ENCODE measurements around the gene LCNL1. TPM values are rescaled to one million over a fixed set of nuclear protein-coding genes. Genes with fewer than 3 reads are reported as not detected.

The LCNL1 gene
- polyA plus RNA-seq, 3 donors = 0.14 to 0.40 (median 0.39) TPM

- no peak for DNase-seq (ENCODE audit: extremely low read depth in 1 of 11, low read depth in 9 of 11, low spot score in 4 of 11)
Observed at GRCh38 chr9:136956604-136957003, 26.2 kb upstream of the LCNL1 start.

GRCh38 chr9:136957461-136957860 lies 25.3 kb upstream of the LCNL1 start:
- no peak for DNase-seq (ENCODE audit: extremely low read depth in 1 of 11, low read depth in 9 of 11, low spot score in 4 of 11)

GRCh38 chr9:136957901-136958300 lies 24.9 kb upstream of the LCNL1 start:
- no peak for DNase-seq (ENCODE audit: extremely low read depth in 1 of 11, low read depth in 9 of 11, low spot score in 4 of 11)

GRCh38 chr9:136958473-136958872 lies 24.3 kb upstream of the LCNL1 start:
- no peak for DNase-seq (ENCODE audit: extremely low read depth in 1 of 11, low read depth in 9 of 11, low spot score in 4 of 11)

GRCh38 chr9:136958898-136959850 lies 23.6 kb upstream of the LCNL1 start:
- no peak for DNase-seq (ENCODE audit: extremely low read depth in 1 of 11, low read depth in 9 of 11, low spot score in 4 of 11)

GRCh38 chr9:136960212-136960937 lies 22.4 kb upstream of the LCNL1 start:
- DNase-seq (ENCODE audit: extremely low read depth in 1 of 11, low read depth in 9 of 11, low spot score in 4 of 11) = peak in 1 of 11 donors; percentile 52

- DNase-seq (ENCODE audit: extremely low read depth in 1 of 11, low read depth in 9 of 11, low spot score in 4 of 11) = no peak
Observed at GRCh38 chr9:136960938-136961275, 21.9 kb upstream of the LCNL1 start.

- no peak for DNase-seq (ENCODE audit: extremely low read depth in 1 of 11, low read depth in 9 of 11, low spot score in 4 of 11)
Observed at GRCh38 chr9:136961279-136962065, 21.3 kb upstream of the LCNL1 start.

GRCh38 chr9:136962163-136962562 lies 20.6 kb upstream of the LCNL1 start:
- DNase-seq (ENCODE audit: extremely low read depth in 1 of 11, low read depth in 9 of 11, low spot score in 4 of 11) = no peak

- DNase-seq (ENCODE audit: extremely low read depth in 1 of 11, low read depth in 9 of 11, low spot score in 4 of 11) = no peak
Observed at GRCh38 chr9:136962701-136963248, 20.0 kb upstream of the LCNL1 start.

GRCh38 chr9:136963341-136963740 lies 19.5 kb upstream of the LCNL1 start:
- no peak for DNase-seq (ENCODE audit: extremely low read depth in 1 of 11, low read depth in 9 of 11, low spot score in 4 of 11)

GRCh38 chr9:136963751-136964150 lies 19.0 kb upstream of the LCNL1 start:
- DNase-seq (ENCODE audit: extremely low read depth in 1 of 11, low read depth in 9 of 11, low spot score in 4 of 11) = no peak

- DNase-seq (ENCODE audit: extremely low read depth in 1 of 11, low read depth in 9 of 11, low spot score in 4 of 11) = no peak
Observed at GRCh38 chr9:136964171-136964689, 18.6 kb upstream of the LCNL1 start.

GRCh38 chr9:136964833-136965422 lies 17.9 kb upstream of the LCNL1 start:
- DNase-seq (ENCODE audit: extremely low read depth in 1 of 11, low read depth in 9 of 11, low spot score in 4 of 11) = no peak

- no peak for DNase-seq (ENCODE audit: extremely low read depth in 1 of 11, low read depth in 9 of 11, low spot score in 4 of 11)
Observed at GRCh38 chr9:136965771-136966484, 16.9 kb upstream of the LCNL1 start.

- no peak for DNase-seq (ENCODE audit: extremely low read depth in 1 of 11, low read depth in 9 of 11, low spot score in 4 of 11)
Observed at GRCh38 chr9:136968333-136969127, 14.3 kb upstream of the LCNL1 start.

GRCh38 chr9:136969150-136969549 lies 13.6 kb upstream of the LCNL1 start:
- no peak for DNase-seq (ENCODE audit: extremely low read depth in 1 of 11, low read depth in 9 of 11, low spot score in 4 of 11)

Measured in renal cortex interstitium (tissue), 11 donors.